Astrocyte (in vitro differentiated cells and primary cell): ENCODE results near the gene GNAT1. TPM values are rescaled to one million over a fixed set of nuclear protein-coding genes. Genes with fewer than 3 reads are reported as not detected.

Source experiments
- DNase-seq: peaks from one replicate; pipeline ENCODE4 v3.0.0-alpha.2; 2010; ENCODE audit warnings: low read depth
- FAIRE-seq: peaks from 2 replicates; lab custom pipeline; 2011; peaks lifted over from hg19 to GRCh38; lab: Jason Lieb, UNC
- H2AFZ ChIP-seq: 2 replicates; pipeline ENCODE4 v1.6.0; 2012; ENCODE audit warnings: low read depth, low read length, inconsistent platforms
- H3K27ac ChIP-seq: 2 replicates; pipeline ENCODE4 v1.5.1; 2011; ENCODE audit warnings: low read depth, low read length, inconsistent platforms
- H3K27me3 ChIP-seq: 2 replicates; pipeline ENCODE4 v1.6.0; 2011; ENCODE audit warnings: low read length, inconsistent platforms; ENCODE audit not compliant: insufficient read depth
- H3K36me3 ChIP-seq: 2 replicates; pipeline ENCODE4 v1.5.1; 2011; ENCODE audit warnings: low read length, inconsistent platforms; ENCODE audit not compliant: insufficient read depth
- H3K4me1 ChIP-seq: 2 replicates; pipeline ENCODE4 v1.5.1; 2011; ENCODE audit warnings: low read length, inconsistent platforms; ENCODE audit not compliant: insufficient read depth
- H3K4me2 ChIP-seq: 2 replicates; pipeline ENCODE4 v1.6.0; 2012; ENCODE audit warnings: low read length, inconsistent platforms
- H3K4me3 ChIP-seq: 2 replicates; pipeline ENCODE4 v1.5.1; 2011; ENCODE audit warnings: low read depth, mild to moderate bottlenecking, low read length, inconsistent platforms; ENCODE audit not compliant: insufficient read depth
- H3K79me2 ChIP-seq: 2 replicates; pipeline ENCODE4 v1.6.0; 2012; ENCODE audit warnings: mild to moderate bottlenecking, low read length, inconsistent platforms; ENCODE audit not compliant: insufficient read depth
- H3K9ac ChIP-seq: 2 replicates; pipeline ENCODE4 v1.6.0; 2012; ENCODE audit warnings: mild to moderate bottlenecking, low read length, inconsistent platforms
- H3K9me3 ChIP-seq: 2 replicates; pipeline ENCODE4 v1.5.1; 2012; ENCODE audit warnings: low read depth, mild to moderate bottlenecking, low read length, inconsistent platforms; ENCODE audit not compliant: insufficient read depth
- H4K20me1 ChIP-seq: 2 replicates; pipeline ENCODE4 v1.6.0; 2012; ENCODE audit warnings: low read length, inconsistent platforms; ENCODE audit not compliant: insufficient read depth
- H3K27ac Mint-ChIP-seq: one replicate; pipeline ENCODE4 v1.8.0; 2021; ENCODE audit warnings: mild to moderate bottlenecking, mixed read lengths; ENCODE audit not compliant: unreplicated experiment
- H3K27me3 Mint-ChIP-seq: one replicate; pipeline ENCODE4 v1.8.0; 2021; ENCODE audit warnings: low read depth, mixed read lengths; ENCODE audit not compliant: unreplicated experiment
- H3K36me3 Mint-ChIP-seq: one replicate; pipeline ENCODE4 v1.8.0; 2021; ENCODE audit warnings: low read depth, mixed read lengths; ENCODE audit not compliant: unreplicated experiment
- H3K4me1 Mint-ChIP-seq: one replicate; pipeline ENCODE4 v1.8.0; 2021; ENCODE audit warnings: low read depth, mixed read lengths; ENCODE audit not compliant: unreplicated experiment
- H3K4me3 Mint-ChIP-seq: one replicate; pipeline ENCODE4 v1.8.0; 2021; ENCODE audit warnings: mild to moderate bottlenecking, moderate library complexity, mixed read lengths; ENCODE audit not compliant: unreplicated experiment
- H3K9me3 Mint-ChIP-seq: one replicate; pipeline ENCODE4 v1.8.0; 2021; ENCODE audit warnings: mild to moderate bottlenecking, mixed read lengths; ENCODE audit not compliant: unreplicated experiment
- CTCF ChIP-seq: IDR thresholded peaks from 2 replicates; pipeline ENCODE4 v1.5.1; 2011; ENCODE audit warnings: low read depth, mild to moderate bottlenecking, inconsistent platforms, low read length, moderate library complexity; ENCODE audit not compliant: insufficient read depth
- EZH2 ChIP-seq: IDR thresholded peaks from 2 replicates; pipeline ENCODE4 v1.6.1; 2012; ENCODE audit warnings: mild to moderate bottlenecking, low read length, inconsistent platforms; ENCODE audit not compliant: insufficient read depth
- total RNA-seq: library from RNA; stranded (reverse); gene quantifications from 2 replicates; pipeline ENCODE4 v1.2.1, GENCODE V29; 2021

Gene GNAT1
- total RNA-seq, 1 donor from 2014 or later, result not detected

- no peak overlapping the region for H3K4me2 ChIP-seq
- Mint-ChIP-seq H3K27ac (peak overlapping the region; percentile 75), H3K4me3 (no peak overlapping the region), H3K27me3 (peaks cover 24% of the 10 kb centered on the region), H3K4me1 (peaks cover 4% of the 10 kb centered on the region), H3K36me3 (no peaks in the 10 kb centered on the region), H3K9me3 (no peaks in the 10 kb centered on the region)
- H2AFZ ChIP-seq, result no peak overlapping the region
- TF ChIP-seq EZH2 (no peak), CTCF (no peak)
- DNase-seq, result no peak
- H3K4me1 ChIP-seq, result no peaks in the 10 kb centered on the region
- no peak overlapping the region for H3K27ac ChIP-seq
- H3K27me3 ChIP-seq, result no peaks in the 10 kb centered on the region
- no peaks in the 10 kb centered on the region for H4K20me1 ChIP-seq
- H3K79me2 ChIP-seq, result no peaks in the 10 kb centered on the region
- no peak for FAIRE-seq
- H3K4me3 ChIP-seq, result no peak overlapping the region
- H3K9me3 ChIP-seq, result no peaks in the 10 kb centered on the region
- H3K36me3 ChIP-seq, result no peaks in the 10 kb centered on the region
- no peak overlapping the region for H3K9ac ChIP-seq
Observed at GRCh38 chr3:50212502-50212901, 21.1 kb downstream of the GNAT1 start.

DNA sequence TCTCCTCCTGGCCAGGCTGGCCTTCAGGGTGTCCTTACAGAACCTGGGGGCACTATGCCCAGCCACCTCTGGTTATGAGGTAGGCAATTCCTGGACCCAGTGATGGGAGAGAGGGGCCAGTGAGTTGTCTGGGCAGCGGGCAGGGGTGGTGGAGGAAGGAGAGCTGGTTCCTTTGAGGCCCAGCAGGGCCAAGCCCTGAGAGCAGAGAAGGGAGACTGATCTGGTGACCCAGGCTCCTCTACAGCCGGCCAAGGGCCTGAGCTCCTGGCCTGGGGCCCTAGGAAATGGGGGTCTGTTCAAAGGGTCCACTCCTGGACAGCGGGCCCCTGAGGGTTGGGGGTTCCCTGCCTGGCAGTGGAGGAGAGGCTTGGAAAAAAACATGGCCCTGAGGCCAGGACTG is 21.6 kb downstream of the GNAT1 start:
- no peak overlapping the region for H3K27ac Mint-ChIP-seq
- H3K36me3 Mint-ChIP-seq, result no peaks in the 10 kb centered on the region
- Histone ChIP-seq H3K4me3 (no peak overlapping the region), H3K27ac (no peak overlapping the region), H3K27me3 (peaks cover 2% of the 10 kb centered on the region), H3K36me3 (no peaks in the 10 kb centered on the region), H3K79me2 (no peaks in the 10 kb centered on the region), H3K9ac (no peak overlapping the region), H3K4me1 (no peaks in the 10 kb centered on the region), H3K4me2 (no peak overlapping the region), H2AFZ (no peak overlapping the region), H4K20me1 (no peaks in the 10 kb centered on the region), H3K9me3 (no peaks in the 10 kb centered on the region)
- H3K4me3 Mint-ChIP-seq, result no peak overlapping the region
- TF ChIP-seq EZH2 (no peak), CTCF (no peak)
- no peaks in the 10 kb centered on the region for H3K9me3 Mint-ChIP-seq
- peaks cover 27% of the 10 kb centered on the region for H3K27me3 Mint-ChIP-seq
- H3K4me1 Mint-ChIP-seq, result peaks cover 4% of the 10 kb centered on the region
- DNase-seq, result no peak
- FAIRE-seq, result no peak

DNA sequence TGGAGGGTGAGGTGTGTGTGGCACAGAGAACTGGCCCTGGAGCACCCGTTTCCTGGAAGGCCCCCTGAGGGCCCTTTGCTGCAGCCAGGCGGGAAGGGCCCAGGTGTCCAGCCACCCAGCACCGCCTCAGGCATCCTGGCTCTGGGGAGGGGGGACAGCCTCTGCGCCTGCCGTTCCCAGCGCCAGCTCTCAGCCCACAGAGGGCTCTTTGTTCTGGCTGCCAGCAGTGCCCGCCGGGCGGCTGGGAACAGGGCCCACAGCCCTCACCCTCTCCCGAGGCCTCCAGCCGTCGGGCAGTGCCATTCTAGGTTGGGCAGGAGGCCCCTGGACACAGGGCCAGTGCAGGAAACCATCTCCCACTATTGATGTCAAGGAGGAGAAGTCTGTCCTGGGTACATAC is 22.0 kb downstream of the GNAT1 start:
- no peaks in the 10 kb centered on the region for H3K9me3 ChIP-seq
- no peak overlapping the region for H3K4me2 ChIP-seq
- H3K79me2 ChIP-seq, result no peaks in the 10 kb centered on the region
- no peaks in the 10 kb centered on the region for H3K4me1 ChIP-seq
- no peaks in the 10 kb centered on the region for H3K36me3 Mint-ChIP-seq
- TF ChIP-seq CTCF, result no peak
- TF ChIP-seq EZH2, result no peak
- H2AFZ ChIP-seq, result no peak overlapping the region
- H4K20me1 ChIP-seq, result no peaks in the 10 kb centered on the region
- no peak overlapping the region for H3K27ac Mint-ChIP-seq
- H3K36me3 ChIP-seq, result no peaks in the 10 kb centered on the region
- peaks cover 4% of the 10 kb centered on the region for H3K4me1 Mint-ChIP-seq
- no peak for FAIRE-seq
- H3K27me3 Mint-ChIP-seq, result peaks cover 28% of the 10 kb centered on the region
- H3K27me3 ChIP-seq, result peaks cover 2% of the 10 kb centered on the region
- no peak overlapping the region for H3K27ac ChIP-seq
- no peak overlapping the region for H3K4me3 ChIP-seq
- H3K9me3 Mint-ChIP-seq, result no peaks in the 10 kb centered on the region
- no peak overlapping the region for H3K4me3 Mint-ChIP-seq
- no peak for DNase-seq
- no peak overlapping the region for H3K9ac ChIP-seq
